GM18508 (cell line): ENCODE results near the gene RAMP2.
"Not testable (repeated sequence)": the region's sequence is repeated elsewhere in the genome, so short reads cannot be mapped to it uniquely, and the experiment has no call there.

Experiments
- ATAC-seq: cut with Tn5 transposase; IDR thresholded peaks from one replicate; pipeline ENCODE4 v1.9.1; 2021; ENCODE audit warnings: moderate number of reproducible peaks; ENCODE audit not compliant: insufficient read depth, unreplicated experiment

RAMP2 gene

GRCh38 chr17:42767512-42767911 lies 6.5 kb downstream of the RAMP2 start:
- no peak for ATAC-seq

GRCh38 chr17:42768006-42768405 lies 7.0 kb downstream of the RAMP2 start:
- not testable (repeated sequence) for ATAC-seq

GRCh38 chr17:42769964-42770363 lies 8.9 kb downstream of the RAMP2 start:
- ATAC-seq, result not testable (repeated sequence)

- no peak for ATAC-seq
Observed at GRCh38 chr17:42772945-42773289, 11.9 kb downstream of the RAMP2 start.

- ATAC-seq, result no peak
Observed at GRCh38 chr17:42773290-42774035, 12.4 kb downstream of the RAMP2 start, which contains the start of gene VPS25. TSS of gene VPS25 (plus strand) at chr17:42773449. CDS start at chr17:42773476, 27 bp downstream.

- no peak for ATAC-seq
Observed at GRCh38 chr17:42774066-42774745, 13.2 kb downstream of the RAMP2 start.

- no peak for ATAC-seq
Observed at GRCh38 chr17:42775534-42776098, 14.6 kb downstream of the RAMP2 start.

- no peak for ATAC-seq
Observed at GRCh38 chr17:42778570-42778969, 17.5 kb downstream of the RAMP2 start.

GRCh38 chr17:42779304-42779935 lies 18.4 kb downstream of the RAMP2 start:
- no peak for ATAC-seq

- ATAC-seq, result no peak
Observed at GRCh38 chr17:42779936-42780850, 19.2 kb downstream of the RAMP2 start, which contains the start of gene WNK4. TSS of gene WNK4 (plus strand) at chr17:42780610. CDS start at chr17:42780699, 89 bp downstream.

- no peak for ATAC-seq
Observed at GRCh38 chr17:42780851-42781638, 20.0 kb downstream of the RAMP2 start.

GRCh38 chr17:42781639-42782165 lies 20.7 kb downstream of the RAMP2 start:
- ATAC-seq, result no peak

- no peak for ATAC-seq
Observed at GRCh38 chr17:42782166-42783061, 21.4 kb downstream of the RAMP2 start.

- no peak for ATAC-seq
Observed at GRCh38 chr17:42783062-42783790, 22.2 kb downstream of the RAMP2 start.

GRCh38 chr17:42783791-42784138 lies 22.7 kb downstream of the RAMP2 start:
- ATAC-seq, result no peak

- ATAC-seq, result no peak
Observed at GRCh38 chr17:42784409-42784808, 23.4 kb downstream of the RAMP2 start.

GRCh38 chr17:42784811-42785592 lies 24.0 kb downstream of the RAMP2 start:
- ATAC-seq, result no peak
